B cell (primary cell): ENCODE results near the gene LCN9. TPM values are rescaled to one million over a fixed set of nuclear protein-coding genes. Genes with fewer than 3 reads are reported as not detected.

ENCODE experiments used
- ATAC-seq: fragments of 200-7000 bp; cut with Tn5 transposase; one replicate; pipeline ENCODE4 v1.10.0; 2021; ENCODE audit warnings: low read depth, mild to moderate bottlenecking, moderate number of reproducible peaks, moderate library complexity
- CTCF ChIA-PET: fragments of 350-600 bp; sonication (Branson Sonifier 250); formaldehyde crosslinking; loops from one replicate; lab custom pipeline; 2021; ENCODE audit warnings: antibody characterized with exemption, inconsistent platforms; lab: Charles Lee
- POLR2A ChIA-PET: fragments of 350-600 bp; sonication (Branson Sonifier 250); formaldehyde crosslinking; loops from one replicate; lab custom pipeline; 2021; ENCODE audit warnings: antibody characterized with exemption; lab: Charles Lee
- DNase-seq: peaks from one replicate; pipeline ENCODE4 v3.0.0; 2013
- H2AFZ ChIP-seq: 2 replicates; pipeline ENCODE4 v1.6.1; 2012; ENCODE audit warnings: mild to moderate bottlenecking, low read depth, low read length; ENCODE audit not compliant: insufficient read depth, poor library complexity, severe bottlenecking
- H3K27ac ChIP-seq, 2 donors: 1 replicate in 1 of 2; 2 replicates in 1 of 2; pipeline ENCODE4 v1.5.1; 2012 to 2013; ENCODE audit warnings: low read length in 2 of 2, mild to moderate bottlenecking in 2 of 2, moderate library complexity in 1 of 2
- H3K27me3 ChIP-seq, 4 experiments: fragments of 200-600 bp in 1 of 4; sonication (generic) in 1 of 4; replicated peaks in 1 of 4; 1 replicate in 2 of 4; 2 replicates in 2 of 4; pipeline versions ENCODE4 v1.6.1 to v1.7.0; 2013 to 2016; ENCODE audit warnings: low read length in 3 of 4, mild to moderate bottlenecking in 2 of 4, mixed read lengths in 1 of 4, moderate library complexity in 1 of 4; ENCODE audit not compliant: insufficient read depth in 4 of 4, control insufficient read depth in 3 of 4; ENCODE audit errors: control extremely low read depth in 1 of 4
- H3K36me3 ChIP-seq, 2 experiments: replicated peaks in 1 of 2; 1 replicate in 1 of 2; 2 replicates in 1 of 2; pipeline versions ENCODE4 v1.6.1 to v1.7.1; 2013; ENCODE audit warnings: low read length in 1 of 2; ENCODE audit not compliant: insufficient read depth in 2 of 2, control insufficient read depth in 1 of 2; ENCODE audit errors: control extremely low read depth in 1 of 2, extremely low read depth in 1 of 2
- H3K4me1 ChIP-seq, 2 donors: fragments of 200-600 bp in 1 of 2; sonication (generic) in 1 of 2; 1 replicate in 1 of 2; 2 replicates in 1 of 2; pipeline versions ENCODE4 v1.5.1 to v1.6.1; 2013 to 2017; ENCODE audit warnings: low read length in 2 of 2; ENCODE audit not compliant: control insufficient read depth in 2 of 2, insufficient read depth in 2 of 2
- H3K4me2 ChIP-seq: replicated peaks from 2 replicates; pipeline ENCODE3; 2012; ENCODE audit warnings: mild to moderate bottlenecking, low read depth, low read length; ENCODE audit not compliant: poor library complexity, severe bottlenecking
- H3K4me3 ChIP-seq, 5 experiments: fragments of 200-600 bp in 1 of 5; sonication (generic) in 1 of 5; 1 replicate in 3 of 5; 2 replicates in 2 of 5; pipeline versions ENCODE4 v1.5.1 to v1.7.0; 2011 to 2016; ENCODE audit warnings: low read length in 4 of 5, mild to moderate bottlenecking in 4 of 5, low read depth in 2 of 5, control low read depth in 1 of 5, moderate library complexity in 1 of 5; ENCODE audit not compliant: insufficient read depth in 1 of 5; ENCODE audit errors: control extremely low read depth in 1 of 5, extremely low read depth in 1 of 5
- H3K79me2 ChIP-seq: fragments of 200-600 bp; sonication (generic); one replicate; pipeline ENCODE4 v1.6.0; 2016; ENCODE audit warnings: low read length; ENCODE audit not compliant: control insufficient read depth, insufficient read depth
- H3K9ac ChIP-seq: fragments of 200-600 bp; sonication (generic); 2 replicates; pipeline ENCODE4 v1.6.1; 2017; ENCODE audit warnings: mild to moderate bottlenecking, low read length, moderate library complexity
- H3K9me3 ChIP-seq, 3 donors: one replicate each; pipeline versions ENCODE4 v1.6.1 to v1.7.1; 2013; ENCODE audit warnings: low read length in 2 of 3; ENCODE audit not compliant: control insufficient read depth in 2 of 3, insufficient read depth in 1 of 3; ENCODE audit errors: control extremely low read depth in 1 of 3
- H4K20me1 ChIP-seq: 2 replicates; pipeline ENCODE4 v1.6.0; 2012; ENCODE audit warnings: mild to moderate bottlenecking, low read length; ENCODE audit not compliant: insufficient read depth, control insufficient read depth, poor library complexity, severe bottlenecking
- H3K27ac Mint-ChIP-seq: one replicate; pipeline ENCODE4 v1.8.0; 2021; ENCODE audit warnings: mixed read lengths
- H3K27me3 Mint-ChIP-seq: one replicate; pipeline ENCODE4 v1.8.0; 2021; ENCODE audit warnings: mixed read lengths
- H3K4me1 Mint-ChIP-seq: one replicate; pipeline ENCODE4 v1.8.0; 2021; ENCODE audit warnings: mixed read lengths
- H3K4me3 Mint-ChIP-seq: one replicate; pipeline ENCODE4 v1.8.0; 2021; ENCODE audit warnings: mixed read lengths
- H3K9me3 Mint-ChIP-seq: one replicate; pipeline ENCODE4 v1.8.0; 2022; ENCODE audit warnings: mixed read lengths; ENCODE audit not compliant: insufficient read depth
- CTCF ChIP-seq: fragments of 200-600 bp; IDR thresholded peaks from one replicate; pipeline ENCODE4 v1.8.0; 2022; ENCODE audit warnings: antibody characterized with exemption, mild to moderate bottlenecking
- EZH2 ChIP-seq: IDR thresholded peaks from 2 replicates; pipeline ENCODE4 v1.6.1; 2012; ENCODE audit warnings: borderline replicate concordance, low read depth, mild to moderate bottlenecking, moderate library complexity, low read length; ENCODE audit not compliant: insufficient read depth, poor library complexity, severe bottlenecking
- WGBS: methylation state at CpG from one replicate; pipeline ENCODE4 v1.1.5; 2013; ENCODE audit warnings: missing lambda C conversion rate; ENCODE audit not compliant: insufficient coverage; 5-methylcytosine and 5-hydroxymethylcytosine counted together
- intact Hi-C: fragments of 100-400 bp; cut with micrococcal nuclease; formaldehyde crosslinking; loops from one replicate; pipeline ENCODE4 v1.10.0; 2022
- polyA plus RNA-seq: library from polyadenylated mRNA; depleted of rRNA; stranded (reverse); fragments of >200 nt; gene quantifications from 2 replicates; pipeline ENCODE4 v1.2.3, GENCODE V29; 2012
- total RNA-seq, 2 donors: library from RNA; stranded (reverse); fragments of 120-200 nt in 1 of 2; gene quantifications; 1 replicate in 1 of 2; 2 replicates in 1 of 2; pipeline versions ENCODE4 v1.2.3 to v1.2.4, GENCODE V29; 2013 to 2022

LCN9 gene
- total and polyA plus RNA-seq, 2 donors (not counting 1 experiment from before 2014, with no cell fraction given) = not detected

GRCh38 chr9:135708164-135708563 lies 45.1 kb downstream of the LCN9 start:
- WGBS = 55% methylated on average over 1 of the region's 4 CpGs
- intact Hi-C loops = no loop called here
- ChIA-PET CTCF (no interaction called here), POLR2A (no interaction called here)
- Histone ChIP-seq H4K20me1 (no peaks in the 10 kb centered on the region), H3K9me3 (no peaks in the 10 kb centered on the region), H3K27me3 (peaks cover 0 to 9% (median 3%) of the 10 kb centered on the region in 4 experiments), H3K9ac (no peak overlapping the region), H3K4me1 (no peaks in the 10 kb centered on the region), H3K36me3 (no peaks in the 10 kb centered on the region), H3K4me3 (no peak overlapping the region), H3K79me2 (no peaks in the 10 kb centered on the region), H3K4me2 (no peak overlapping the region), H2AFZ (no peak overlapping the region), H3K27ac (no peak overlapping the region)
- TF ChIP-seq CTCF (no peak), EZH2 (no peak)
- Mint-ChIP-seq H3K27ac (no peak overlapping the region), H3K4me1 (no peaks in the 10 kb centered on the region), H3K9me3 (no peaks in the 10 kb centered on the region), H3K27me3 (peaks cover 8% of the 10 kb centered on the region), H3K4me3 (no peak overlapping the region)
- ATAC-seq (no peak), DNase-seq (no peak)

- no peaks in the 10 kb centered on the region for H3K9me3 Mint-ChIP-seq
- peaks cover 22% of the 10 kb centered on the region for H3K27me3 Mint-ChIP-seq
- Histone ChIP-seq H3K27ac (no peak overlapping the region), H3K27me3 (peaks cover 0 to 26% (median 7%) of the 10 kb centered on the region in 4 experiments), H3K9ac (no peak overlapping the region), H4K20me1 (no peaks in the 10 kb centered on the region), H3K79me2 (no peaks in the 10 kb centered on the region), H3K9me3 (peaks cover 0 to 6% (median 0%) of the 10 kb centered on the region in 3 donors), H3K4me2 (no peak overlapping the region), H3K4me1 (no peaks in the 10 kb centered on the region), H3K36me3 (no peaks in the 10 kb centered on the region), H2AFZ (no peak overlapping the region), H3K4me3 (no peak overlapping the region)
- ATAC-seq (no peak), DNase-seq (no peak)
- H3K4me3 Mint-ChIP-seq = no peak overlapping the region
- no peaks in the 10 kb centered on the region for H3K4me1 Mint-ChIP-seq
- WGBS = 79% methylated on average over 12 of the region's 12 CpGs
- TF ChIP-seq CTCF = no peak
- TF ChIP-seq EZH2 = no peak
- H3K27ac Mint-ChIP-seq = no peak overlapping the region
- ChIA-PET CTCF (no interaction called here), POLR2A (no interaction called here)
- intact Hi-C loops = no loop called here
These were observed 48.3 kb downstream of the LCN9 start for GRCh38 chr9:135711391-135711790.
